Measurements from ENCODE around the gene MACROD1.

MACROD1 gene

GRCh38 chr11:64028398-64029115 is 137.4 kb downstream of the MACROD1 start:
- no peak for DNase-seq

DNA sequence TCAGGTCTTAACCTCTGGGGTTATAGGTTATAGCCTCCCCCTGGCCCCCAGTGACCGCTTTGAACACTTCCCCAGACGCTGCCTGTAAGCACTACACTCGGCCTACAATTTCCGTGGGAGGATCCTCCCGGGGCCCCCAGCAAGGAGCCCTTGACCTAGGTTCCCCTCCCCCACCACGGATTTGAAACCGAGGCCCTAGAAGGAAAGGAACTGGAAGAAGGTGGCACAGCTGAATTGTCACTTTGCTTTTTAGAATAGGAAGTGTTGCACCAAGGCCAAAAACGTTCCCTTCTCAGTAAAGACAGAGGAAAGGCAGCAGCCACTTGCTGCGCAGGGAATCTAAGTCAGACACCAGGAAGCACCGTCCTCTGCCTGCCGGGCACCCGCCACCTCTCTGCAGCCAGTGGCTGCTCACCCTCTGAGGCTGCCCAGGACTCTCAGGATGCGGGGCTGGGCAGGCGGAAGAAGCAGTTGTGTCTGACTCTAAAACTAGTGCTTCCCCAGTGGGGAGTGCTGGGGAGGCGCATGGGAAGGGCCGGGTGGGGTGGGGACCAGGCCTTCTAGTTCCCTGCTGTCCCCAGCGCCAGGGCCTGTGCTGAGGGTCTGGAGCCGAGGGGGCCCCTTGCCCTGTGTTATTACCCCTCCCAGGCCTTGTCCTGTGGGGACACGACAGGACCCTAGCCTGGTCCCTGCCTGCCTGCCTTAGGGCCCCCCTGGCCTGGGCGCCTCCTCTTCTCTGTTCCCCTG is 138.1 kb downstream of the MACROD1 start:
- no peak for DNase-seq

GRCh38 chr11:64026575-64027205 is 139.2 kb downstream of the MACROD1 start:
- no peak for DNase-seq

DNA sequence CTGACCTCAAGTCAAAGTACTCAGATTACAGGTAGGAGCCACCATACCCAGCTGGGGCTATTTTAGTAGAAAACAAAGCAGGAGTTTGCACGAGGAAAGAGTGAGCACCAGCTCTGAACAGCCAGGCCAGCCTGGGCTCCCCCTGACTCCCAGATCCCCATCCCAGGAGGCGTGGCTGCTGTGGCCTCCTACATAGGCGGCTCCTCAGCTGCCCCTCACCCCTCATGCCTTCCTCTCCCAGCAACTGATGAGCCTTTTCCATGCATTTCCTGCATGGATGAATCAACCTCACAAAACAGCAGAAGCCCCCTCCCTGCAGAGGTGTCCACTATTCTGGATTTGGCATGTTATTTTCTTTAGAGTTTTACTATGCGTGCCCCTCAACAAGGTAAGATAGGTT is 140.7 kb downstream of the MACROD1 start:
- DNase-seq, result no peak

- no peak for DNase-seq
Measured at GRCh38 chr11:64023712-64024710, 141.9 kb downstream of the MACROD1 start.

GRCh38 chr11:64022125-64022784 is 143.7 kb downstream of the MACROD1 start:
- DNase-seq, result no peak

- no peak for DNase-seq
Measured at GRCh38 chr11:64021757-64022093, 144.2 kb downstream of the MACROD1 start.

- no peak for DNase-seq
Measured at GRCh38 chr11:64020976-64021756, 144.7 kb downstream of the MACROD1 start.

- no peak for DNase-seq
Measured at GRCh38 chr11:64019106-64020037, 146.5 kb downstream of the MACROD1 start.

- DNase-seq, result no peak
Measured at GRCh38 chr11:64018310-64018709, 147.6 kb downstream of the MACROD1 start.

DNA sequence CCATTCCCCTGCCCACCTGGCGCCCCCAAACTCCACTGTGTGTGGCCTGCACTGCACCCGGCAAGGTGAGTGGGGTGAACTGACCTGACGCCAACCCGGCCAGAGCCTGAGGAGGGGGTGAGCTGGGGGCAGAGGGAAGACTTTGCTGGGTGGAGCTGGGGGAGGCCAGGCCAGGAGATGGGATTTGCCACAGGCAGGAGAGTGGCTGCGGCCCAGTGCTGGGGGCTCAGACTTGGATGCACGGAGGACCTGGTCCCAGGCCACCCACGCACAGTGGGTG is 148.0 kb downstream of the MACROD1 start:
- no peak for DNase-seq

GRCh38 chr11:64015935-64016845 is 149.7 kb downstream of the MACROD1 start:
- no peak for DNase-seq

DNA sequence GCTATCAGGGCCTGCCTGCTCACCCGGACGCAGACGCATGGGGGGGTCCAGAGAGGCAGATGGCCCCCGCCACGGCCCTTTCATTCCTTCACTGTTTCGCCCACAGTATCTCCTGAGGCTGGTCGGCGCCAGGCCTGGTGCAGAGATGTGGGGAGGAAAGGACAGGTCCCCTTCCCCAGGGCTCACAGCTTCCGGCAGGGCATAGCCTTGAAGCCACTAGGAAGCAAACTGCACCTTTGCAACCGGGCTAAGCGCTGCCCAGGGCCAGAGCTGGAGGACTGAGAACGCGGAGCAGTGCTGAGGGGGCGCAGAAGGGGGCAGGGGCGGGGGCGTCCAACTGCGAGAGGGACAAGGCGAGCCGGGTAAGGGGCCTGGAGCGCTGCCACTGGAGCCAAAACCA is 150.4 kb downstream of the MACROD1 start:
- no peak for DNase-seq

DNA sequence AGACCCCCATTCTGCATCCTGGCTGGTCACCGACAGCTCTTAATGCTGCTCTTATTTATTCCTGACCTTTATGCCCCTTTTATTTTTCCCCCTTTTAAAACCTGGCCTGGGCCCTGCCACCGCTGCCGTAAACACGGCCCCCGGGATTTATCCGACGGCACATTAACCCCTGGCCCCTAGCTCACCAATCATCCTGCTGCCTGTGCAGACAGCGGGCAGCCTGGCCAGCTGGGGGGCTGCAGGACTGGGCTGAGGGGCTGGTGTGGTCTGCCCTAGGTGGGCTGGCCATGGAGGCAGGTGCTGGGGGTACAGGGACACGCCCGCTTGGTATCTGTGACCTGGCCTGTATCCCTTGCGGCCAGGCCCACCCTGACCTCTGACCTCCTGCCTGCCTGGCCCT is 151.6 kb downstream of the MACROD1 start:
- no peak for DNase-seq

DNA sequence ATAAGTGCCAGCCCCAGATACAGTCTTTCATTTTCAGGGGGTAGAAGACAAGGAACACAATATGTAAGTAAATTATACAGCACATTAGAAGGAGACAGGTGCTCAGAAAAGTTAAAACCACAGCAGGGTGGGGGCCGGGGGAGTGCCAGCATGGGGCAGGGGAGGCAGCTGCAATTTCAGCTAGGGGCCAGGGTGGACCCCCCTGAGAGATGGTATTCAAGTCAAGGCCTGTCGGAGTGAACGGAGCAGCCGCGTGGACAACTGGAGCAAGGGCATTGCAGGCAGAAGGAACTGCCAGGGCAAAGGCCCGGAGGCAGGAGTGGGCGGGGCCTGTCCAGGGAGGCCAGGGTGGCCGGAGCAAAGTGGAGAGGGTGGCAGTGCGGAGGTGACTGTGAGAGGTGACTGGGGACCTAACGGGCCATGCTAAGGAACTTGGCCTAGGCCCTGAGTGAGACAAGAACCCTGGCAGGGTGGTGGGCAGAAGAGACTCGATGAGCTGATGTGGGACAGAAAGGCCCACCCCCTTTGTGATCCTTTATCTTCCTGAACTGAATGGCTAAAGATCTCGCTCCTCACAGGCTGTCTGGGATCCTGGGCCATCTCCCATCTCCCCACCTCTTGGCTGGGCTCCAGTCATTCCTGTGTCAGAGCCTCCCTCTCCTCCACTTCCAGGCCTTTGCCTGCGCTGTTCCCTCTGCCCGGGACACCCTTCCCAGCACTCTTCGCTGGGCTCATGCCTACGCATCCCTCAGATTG is 152.6 kb downstream of the MACROD1 start:
- no peak for DNase-seq

DNA sequence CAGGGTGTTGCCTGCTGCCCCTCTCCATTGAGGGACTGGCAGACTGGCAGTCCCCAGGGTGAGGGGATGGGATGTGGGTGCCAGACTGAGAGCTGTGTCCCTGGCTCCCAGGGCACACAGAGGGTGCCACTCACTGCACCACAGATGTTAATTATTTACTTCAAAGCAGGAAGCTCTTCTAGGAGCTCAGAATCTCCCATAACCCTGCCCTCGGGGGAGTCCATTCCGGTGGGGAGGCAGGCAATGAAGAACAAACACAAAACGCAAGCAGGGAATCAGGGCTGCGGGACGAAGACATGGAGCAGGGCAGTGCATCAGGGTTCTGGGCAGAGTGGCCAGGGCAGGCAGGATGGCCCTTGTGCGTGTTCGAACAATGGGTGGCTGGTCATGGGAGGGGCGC is 154.5 kb downstream of the MACROD1 start:
- no peak for DNase-seq

DNA sequence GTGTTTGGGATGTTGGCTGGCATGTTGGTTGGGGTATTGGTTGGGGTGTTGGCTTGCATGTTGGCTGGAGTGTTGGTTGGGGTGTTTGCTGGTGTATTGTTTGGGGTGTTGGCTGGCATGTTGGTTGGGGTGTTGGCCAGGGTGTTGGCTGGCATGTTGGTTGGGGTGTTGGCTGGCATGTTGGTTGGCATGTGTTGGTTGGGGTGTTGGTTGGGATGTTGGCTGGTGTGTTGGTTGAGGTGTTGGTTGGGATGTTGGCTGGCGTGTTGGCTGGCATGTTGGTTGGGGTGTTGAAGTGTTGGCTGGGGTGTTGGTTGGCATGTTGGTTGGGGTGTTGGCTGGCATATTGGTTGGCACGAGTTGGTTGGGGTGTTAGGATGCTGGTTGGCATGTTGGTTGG is 155.1 kb downstream of the MACROD1 start:
- DNase-seq, result no peak

DNA sequence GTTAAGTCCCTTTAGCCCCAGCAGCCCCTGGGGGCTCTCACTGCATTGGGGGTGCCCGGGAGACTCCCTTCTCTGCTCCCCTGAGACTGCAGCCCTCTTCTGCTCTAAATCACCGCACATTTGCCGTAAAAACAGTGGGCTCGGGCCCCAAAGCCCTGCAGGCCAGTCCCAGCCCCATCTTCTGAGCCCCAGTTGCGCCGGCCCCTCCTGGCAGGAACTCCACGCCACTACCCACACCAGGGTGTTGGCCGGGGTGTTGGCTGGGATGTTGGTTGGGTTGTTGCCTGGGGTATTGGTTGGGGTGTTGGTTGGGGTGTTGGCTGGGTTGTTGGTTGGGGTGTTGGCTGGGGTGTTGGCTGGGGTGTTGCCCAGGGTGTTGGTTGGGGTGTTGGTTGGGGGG is 156.2 kb downstream of the MACROD1 start:
- no peak for DNase-seq

Measured in CD4-positive, alpha-beta T cell treated with Interleukin-12 subunit alpha and Interleukin-12 subunit beta, for 1 hour (primary cell).